GM12801 (cell line): ENCODE results near the gene ELF3.

Source experiments
- CTCF ChIP-seq: IDR thresholded peaks from one replicate; pipeline ENCODE4 v1.5.1; 2011; ENCODE audit warnings: control low read depth; ENCODE audit not compliant: insufficient read length; ENCODE audit errors: extremely low read depth

ELF3 gene

GRCh38 chr1:202046227-202046626, 35.8 kb downstream of the ELF3 start:
- no peak for TF ChIP-seq CTCF

- TF ChIP-seq CTCF, result no peak
Measured at GRCh38 chr1:202046748-202047708, 36.6 kb downstream of the ELF3 start.

GRCh38 chr1:202047977-202048376, 37.6 kb downstream of the ELF3 start:
- TF ChIP-seq CTCF, result no peak

- no peak for TF ChIP-seq CTCF
Measured at GRCh38 chr1:202049129-202049528, 38.7 kb downstream of the ELF3 start.

GRCh38 chr1:202054094-202054493, 43.7 kb downstream of the ELF3 start:
- no peak for TF ChIP-seq CTCF

GRCh38 chr1:202056644-202057334, 46.4 kb downstream of the ELF3 start:
- no peak for TF ChIP-seq CTCF
